Neuron (in vitro differentiated cells): ENCODE measurements around the gene ZNF512.
"Not testable (repeated sequence)": the region's sequence is repeated elsewhere in the genome, so short reads cannot be mapped to it uniquely, and the experiment has no call there.

Source experiments
- H2AFZ ChIP-seq: one replicate; pipeline ENCODE4 v1.6.1; 2013; ENCODE audit warnings: low read depth, mild to moderate bottlenecking, inconsistent platforms, low read length, moderate library complexity
- H3K27me3 ChIP-seq: one replicate; pipeline ENCODE4 v1.6.1; 2013; ENCODE audit warnings: low read length; ENCODE audit not compliant: insufficient read depth
- H3K36me3 ChIP-seq: one replicate; pipeline ENCODE4 v1.6.1; 2013; ENCODE audit warnings: low read length; ENCODE audit not compliant: insufficient read depth
- H3K4me1 ChIP-seq: one replicate; pipeline ENCODE4 v1.6.1; 2013; ENCODE audit warnings: low read length; ENCODE audit not compliant: insufficient read depth
- H3K4me3 ChIP-seq: 2 replicates; pipeline ENCODE4 v1.5.1; 2013; ENCODE audit warnings: mild to moderate bottlenecking, low read length, moderate library complexity
- H3K9me3 ChIP-seq: one replicate; pipeline ENCODE4 v1.6.1; 2013; ENCODE audit warnings: low read length

Gene ZNF512, protein sequence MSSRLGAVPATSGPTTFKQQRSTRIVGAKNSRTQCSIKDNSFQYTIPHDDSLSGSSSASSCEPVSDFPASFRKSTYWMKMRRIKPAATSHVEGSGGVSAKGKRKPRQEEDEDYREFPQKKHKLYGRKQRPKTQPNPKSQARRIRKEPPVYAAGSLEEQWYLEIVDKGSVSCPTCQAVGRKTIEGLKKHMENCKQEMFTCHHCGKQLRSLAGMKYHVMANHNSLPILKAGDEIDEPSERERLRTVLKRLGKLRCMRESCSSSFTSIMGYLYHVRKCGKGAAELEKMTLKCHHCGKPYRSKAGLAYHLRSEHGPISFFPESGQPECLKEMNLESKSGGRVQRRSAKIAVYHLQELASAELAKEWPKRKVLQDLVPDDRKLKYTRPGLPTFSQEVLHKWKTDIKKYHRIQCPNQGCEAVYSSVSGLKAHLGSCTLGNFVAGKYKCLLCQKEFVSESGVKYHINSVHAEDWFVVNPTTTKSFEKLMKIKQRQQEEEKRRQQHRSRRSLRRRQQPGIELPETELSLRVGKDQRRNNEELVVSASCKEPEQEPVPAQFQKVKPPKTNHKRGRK

DNA sequence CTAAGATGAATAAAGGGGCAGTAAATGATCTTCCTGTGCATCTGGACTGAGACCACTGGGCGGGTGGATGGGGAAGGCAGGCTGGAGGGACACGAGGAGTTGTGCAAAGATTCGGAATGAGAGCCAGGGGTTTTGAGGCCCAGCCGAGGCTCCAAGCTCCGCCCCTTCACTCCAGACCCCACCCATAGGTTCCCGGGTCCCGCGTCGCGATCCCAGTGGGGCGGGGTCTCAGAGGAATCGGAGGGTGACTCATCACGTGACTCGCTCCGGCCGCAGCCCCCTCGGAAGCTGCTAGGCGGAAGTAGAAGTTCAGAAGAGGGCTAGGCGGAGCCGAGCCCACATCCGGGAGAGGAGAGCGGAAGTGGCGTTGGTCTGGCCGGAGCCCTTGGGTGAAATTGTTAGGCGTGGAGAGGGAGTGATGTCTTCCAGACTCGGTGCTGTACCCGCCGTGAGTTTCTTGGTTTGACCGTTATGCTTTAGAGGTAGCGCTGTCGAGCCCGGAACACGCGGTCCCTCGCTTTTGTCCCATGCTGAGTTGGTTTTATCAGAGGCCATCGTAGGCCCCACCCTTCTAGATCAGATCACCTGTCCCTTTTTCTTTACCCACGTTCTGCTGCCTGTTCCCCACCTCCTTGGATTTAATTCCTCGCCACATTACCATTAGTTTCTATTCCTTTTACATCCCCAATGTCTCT lies at the start of gene ZNF512:
ZNF512 (plus strand) TSS at position 348 of the 695 bp plus-strand sequence; CDS start at position 419, 71 bp downstream.
- no peaks in the 10 kb centered on the region for H3K27me3 ChIP-seq
- H3K9me3 ChIP-seq: peaks cover 11% of the 10 kb centered on the region
- peaks cover 12% of the 10 kb centered on the region for H3K4me1 ChIP-seq
- H2AFZ ChIP-seq: peak within 1 kb of the TSS; percentile 84
- peak within 1 kb of the TSS; percentile 85 for H3K4me3 ChIP-seq
- no peaks in the 10 kb centered on the region for H3K36me3 ChIP-seq

DNA sequence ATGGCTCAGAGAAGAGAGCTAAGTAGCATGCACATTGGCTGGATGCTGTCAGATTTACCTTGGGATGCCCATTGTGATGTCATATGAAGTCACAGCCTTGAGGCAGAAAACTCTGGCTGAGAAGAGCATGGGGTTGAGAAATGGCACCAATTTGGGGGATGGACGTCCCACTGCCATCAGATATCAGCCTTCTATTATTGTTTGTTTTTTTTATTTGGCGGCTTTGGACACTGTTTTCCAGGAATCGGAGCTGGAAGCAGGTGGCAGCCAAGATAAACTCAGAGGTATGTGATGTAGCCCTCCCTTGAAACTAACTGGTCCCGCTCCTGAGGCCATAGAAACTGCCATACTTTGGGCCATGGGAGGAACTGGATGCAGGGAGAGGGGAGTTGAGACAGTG lies 45.6 kb upstream of the ZNF512 start:
- no peaks in the 10 kb centered on the region for H3K9me3 ChIP-seq
- peaks cover 6% of the 10 kb centered on the region for H3K27me3 ChIP-seq
- no peaks in the 10 kb centered on the region for H3K4me1 ChIP-seq
- H3K36me3 ChIP-seq: no peaks in the 10 kb centered on the region
- no peak overlapping the region for H2AFZ ChIP-seq
- no peak overlapping the region for H3K4me3 ChIP-seq

DNA sequence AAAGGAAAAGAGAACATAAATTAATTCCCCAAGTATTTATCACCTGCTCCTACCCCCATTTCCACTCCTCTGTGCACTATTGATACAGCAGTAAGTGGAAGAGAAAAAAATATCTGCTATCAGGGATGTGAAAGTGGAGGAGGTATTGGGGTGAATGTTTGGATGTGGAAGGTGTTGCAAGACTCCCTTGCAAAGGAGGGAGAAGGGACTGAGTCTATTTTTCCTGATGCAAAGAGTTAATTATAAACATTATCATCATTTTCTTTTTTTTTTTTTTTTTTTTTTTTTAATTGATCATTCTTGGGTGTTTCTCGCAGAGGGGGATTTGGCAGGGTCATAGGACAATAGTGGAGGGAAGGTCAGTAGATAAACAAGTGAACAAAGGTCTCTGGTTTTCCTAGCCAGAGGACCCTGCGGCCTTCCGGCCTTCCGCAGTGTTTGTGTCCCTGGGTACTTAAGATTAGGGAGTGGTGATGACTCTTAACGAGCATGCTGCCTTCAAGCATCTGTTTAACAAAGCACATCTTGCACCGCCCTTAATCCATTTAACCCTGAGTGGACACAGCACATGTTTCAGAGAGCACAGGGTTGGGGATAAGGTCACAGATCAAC lies 43.9 kb upstream of the ZNF512 start:
- not testable (repeated sequence) for H3K4me3 ChIP-seq, H3K9me3 ChIP-seq, H3K36me3 ChIP-seq, H2AFZ ChIP-seq, H3K27me3 ChIP-seq, H3K4me1 ChIP-seq

DNA sequence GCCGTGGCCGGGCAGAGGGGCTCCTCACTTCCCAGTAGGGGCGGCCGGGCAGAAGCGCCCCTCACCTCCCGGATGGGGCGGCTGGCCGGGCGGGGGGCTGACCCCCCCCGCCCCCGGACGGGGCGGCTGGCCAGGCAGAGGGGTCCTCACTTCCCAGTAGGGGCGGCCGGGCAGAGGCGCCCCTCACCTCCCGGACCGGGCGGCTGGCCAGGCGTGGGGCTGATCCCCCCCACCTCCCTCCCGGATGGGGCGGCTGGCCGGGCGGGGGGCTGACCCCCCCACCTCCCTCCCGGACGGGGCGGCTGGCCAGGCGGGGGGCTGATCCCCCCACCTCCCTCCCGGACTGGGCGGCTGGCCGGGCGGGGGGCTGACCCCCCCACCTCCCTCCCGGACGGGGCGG lies 43.2 kb upstream of the ZNF512 start:
- not testable (repeated sequence) for H2AFZ ChIP-seq, H3K27me3 ChIP-seq, H3K4me3 ChIP-seq, H3K9me3 ChIP-seq, H3K4me1 ChIP-seq, H3K36me3 ChIP-seq

DNA sequence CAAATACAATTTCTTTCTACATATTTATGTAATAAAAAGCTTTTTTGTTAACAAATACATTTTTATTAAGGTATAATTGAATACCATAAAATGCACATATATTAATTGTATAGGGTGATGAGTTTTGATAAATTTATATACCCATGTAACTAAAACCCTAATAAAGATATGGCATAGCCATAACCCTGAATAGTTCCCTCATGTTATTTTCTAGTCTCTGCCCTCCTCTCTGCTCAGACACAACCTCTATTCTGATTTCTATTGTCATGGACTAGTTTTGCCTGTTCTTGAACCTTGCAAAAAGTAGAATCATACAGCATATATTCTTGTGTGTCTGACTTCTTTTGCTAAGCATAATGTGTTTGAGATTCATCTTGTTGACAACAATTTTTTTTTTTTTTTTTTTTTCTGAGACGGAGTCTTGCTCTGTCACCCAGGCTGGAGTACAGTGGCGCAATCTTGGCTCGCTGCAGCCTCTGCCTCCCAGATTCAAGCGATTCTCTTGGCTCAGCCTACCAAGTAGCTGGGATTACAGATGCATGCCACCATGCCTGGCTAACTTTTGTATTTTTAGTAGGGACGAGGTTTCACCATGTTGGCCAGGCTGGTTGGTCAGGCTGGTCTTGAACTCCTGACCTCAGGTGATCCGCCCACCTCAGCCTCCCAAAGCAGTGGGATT lies 38.6 kb upstream of the ZNF512 start:
- no peak overlapping the region for H2AFZ ChIP-seq
- H3K4me3 ChIP-seq: no peak overlapping the region
- no peaks in the 10 kb centered on the region for H3K4me1 ChIP-seq
- no peaks in the 10 kb centered on the region for H3K27me3 ChIP-seq
- no peaks in the 10 kb centered on the region for H3K36me3 ChIP-seq
- H3K9me3 ChIP-seq: peaks cover 2% of the 10 kb centered on the region

DNA sequence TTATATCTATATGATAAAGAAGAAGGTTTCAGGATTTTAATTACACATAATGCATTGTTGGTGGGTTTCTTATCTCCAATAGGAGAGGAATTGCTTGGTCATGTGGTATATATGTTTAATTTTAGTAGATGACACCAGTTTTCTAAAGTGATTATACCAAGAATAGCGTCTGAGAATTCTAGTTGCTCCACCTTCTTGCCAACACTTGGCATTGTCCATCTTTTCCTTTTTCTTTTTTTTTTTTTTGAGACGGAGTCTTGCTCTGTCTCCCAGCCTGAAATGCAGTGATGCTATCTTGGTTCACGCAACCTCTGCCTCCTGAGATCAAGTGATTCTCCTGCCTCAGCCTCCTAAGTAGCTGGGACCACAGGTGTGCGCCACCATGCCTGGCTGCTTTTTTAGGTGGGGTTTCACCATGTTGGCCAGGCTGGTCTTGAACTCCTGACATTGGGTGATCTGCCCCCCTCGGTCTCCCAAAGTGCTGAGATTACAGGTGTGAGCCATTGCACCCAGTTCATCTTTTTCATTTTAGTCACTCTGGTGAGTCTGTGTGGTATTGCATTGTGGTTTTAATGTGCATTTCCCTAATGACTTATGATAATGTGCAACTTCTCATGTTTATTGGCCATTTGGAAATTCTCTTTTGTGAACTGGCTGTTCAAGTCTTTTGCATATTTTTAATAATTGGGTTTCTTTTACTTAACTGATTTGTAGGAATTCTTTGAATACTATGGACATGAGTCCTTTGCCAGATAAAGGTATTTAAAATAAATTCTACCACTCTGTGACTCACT lies 37.3 kb upstream of the ZNF512 start:
- H3K9me3 ChIP-seq: peaks cover 2% of the 10 kb centered on the region
- no peaks in the 10 kb centered on the region for H3K27me3 ChIP-seq
- H3K36me3 ChIP-seq: no peaks in the 10 kb centered on the region
- no peaks in the 10 kb centered on the region for H3K4me1 ChIP-seq
- H2AFZ ChIP-seq: no peak overlapping the region
- no peak overlapping the region for H3K4me3 ChIP-seq

DNA sequence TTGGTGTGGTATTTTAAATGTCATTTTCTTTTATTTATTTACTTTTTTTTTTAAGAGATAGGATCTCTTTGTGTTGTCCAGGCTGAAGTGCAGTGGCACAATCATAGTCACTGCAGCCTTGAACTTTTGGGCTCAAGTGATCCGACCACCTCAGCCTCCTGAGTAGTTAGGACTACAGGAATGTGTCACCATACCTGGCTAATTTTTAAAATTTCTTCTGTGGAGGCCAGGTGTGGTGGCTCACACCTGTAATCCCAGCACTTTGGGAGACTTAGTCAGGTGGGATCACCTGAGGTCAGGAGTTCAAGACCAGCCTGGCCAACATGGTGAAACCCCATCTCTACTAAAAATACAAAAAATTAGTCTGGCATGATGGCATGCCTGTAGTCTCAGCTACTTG lies 33.5 kb upstream of the ZNF512 start:
- Histone ChIP-seq H3K27me3 (peaks cover 3% of the 10 kb centered on the region), H3K4me1 (no peaks in the 10 kb centered on the region), H3K9me3 (peaks cover 2% of the 10 kb centered on the region), H3K36me3 (no peaks in the 10 kb centered on the region), H2AFZ (no peak overlapping the region), H3K4me3 (no peak overlapping the region)

DNA sequence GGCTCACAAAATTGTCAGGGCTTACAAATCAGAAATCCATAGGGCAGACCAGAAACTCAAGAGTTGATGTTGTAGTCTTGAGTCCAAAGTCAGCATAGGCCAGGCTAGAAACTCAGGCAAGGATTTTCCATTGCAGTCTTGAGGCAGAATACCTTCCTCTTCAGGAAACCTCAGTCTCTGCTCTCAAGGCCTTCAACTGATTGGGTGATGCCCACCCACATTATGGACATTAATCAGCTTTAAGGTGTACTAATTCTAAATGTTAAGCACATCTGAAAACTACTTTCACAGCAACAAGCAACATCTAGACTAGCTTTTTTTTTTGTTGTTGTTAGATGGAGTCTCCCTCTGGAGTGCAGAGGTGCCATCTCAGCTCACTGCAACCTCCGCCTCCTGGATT lies 31.3 kb upstream of the ZNF512 start:
- H3K9me3 ChIP-seq: peaks cover under 1% of the 10 kb centered on the region
- H3K27me3 ChIP-seq: peaks cover 3% of the 10 kb centered on the region
- no peaks in the 10 kb centered on the region for H3K4me1 ChIP-seq
- no peaks in the 10 kb centered on the region for H3K36me3 ChIP-seq
- no peak overlapping the region for H2AFZ ChIP-seq
- no peak overlapping the region for H3K4me3 ChIP-seq

DNA sequence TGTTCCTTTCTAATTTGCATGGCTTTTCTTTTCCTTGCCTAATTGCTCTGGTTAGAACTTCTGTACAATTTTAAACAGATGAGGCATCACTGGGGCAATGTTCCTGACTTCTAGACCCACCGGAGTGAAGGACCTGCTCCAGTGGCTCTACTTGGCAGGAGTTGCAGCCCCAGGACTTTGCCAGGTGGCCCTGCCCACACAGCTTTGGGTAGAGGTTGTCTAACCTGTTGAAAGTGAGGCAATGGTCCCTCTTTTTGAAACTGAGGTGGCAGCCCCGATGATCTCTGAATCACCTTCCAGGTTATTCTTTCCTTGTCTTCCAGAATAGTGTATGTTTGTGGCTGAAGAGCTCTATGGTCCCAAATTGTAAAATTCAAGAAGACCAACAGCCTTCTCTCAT lies 29.9 kb upstream of the ZNF512 start:
- H2AFZ ChIP-seq: no peak overlapping the region
- H3K9me3 ChIP-seq: no peaks in the 10 kb centered on the region
- no peaks in the 10 kb centered on the region for H3K4me1 ChIP-seq
- peaks cover 3% of the 10 kb centered on the region for H3K27me3 ChIP-seq
- no peaks in the 10 kb centered on the region for H3K36me3 ChIP-seq
- no peak overlapping the region for H3K4me3 ChIP-seq

DNA sequence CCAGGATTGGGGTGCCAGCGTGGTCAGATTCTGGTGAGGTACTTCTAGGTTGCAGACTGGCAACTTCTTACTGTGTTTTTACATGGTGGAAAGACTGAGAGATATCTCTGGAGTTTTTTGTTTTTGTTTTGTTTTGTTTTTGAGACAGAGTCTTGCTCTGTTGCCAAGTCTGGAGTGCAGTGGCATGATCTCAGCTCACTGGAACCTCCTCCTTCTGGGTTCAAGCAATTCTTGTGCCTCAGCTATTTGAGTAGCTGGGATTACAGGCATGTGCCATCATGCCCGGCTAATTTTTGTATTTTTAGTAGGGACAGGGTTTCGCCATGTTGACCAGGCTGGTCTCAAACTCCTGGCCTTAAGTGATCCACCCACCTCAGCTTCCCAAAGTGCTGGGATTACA lies 28.4 kb upstream of the ZNF512 start:
- H3K4me3 ChIP-seq, H3K9me3 ChIP-seq: not testable (repeated sequence)

DNA sequence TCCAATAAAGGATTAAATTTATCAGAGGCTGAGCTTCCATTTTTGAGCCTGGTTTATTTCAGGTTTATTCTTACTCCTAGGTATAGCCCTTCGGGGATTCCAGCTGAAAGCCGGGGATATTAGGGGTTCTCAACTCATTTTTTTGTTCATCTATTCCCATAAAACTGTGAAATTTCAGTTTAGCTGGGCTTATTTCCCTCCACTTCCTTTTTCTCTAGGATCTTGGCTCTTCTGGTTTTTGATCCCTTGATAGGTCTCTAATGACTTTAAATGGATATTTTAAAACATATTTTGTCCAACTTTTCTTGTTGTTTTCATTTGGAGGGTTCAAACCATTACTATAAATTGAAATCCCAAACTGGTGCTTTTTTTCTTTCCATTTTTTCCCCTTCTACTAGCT lies 23.6 kb upstream of the ZNF512 start:
- Histone ChIP-seq H3K36me3 (no peaks in the 10 kb centered on the region), H3K4me3 (no peak overlapping the region), H3K4me1 (no peaks in the 10 kb centered on the region), H3K9me3 (no peaks in the 10 kb centered on the region), H2AFZ (no peak overlapping the region), H3K27me3 (no peaks in the 10 kb centered on the region)

More for the DNA sequence above, 28.4 kb upstream of the ZNF512 start:
- H3K36me3 ChIP-seq, H2AFZ ChIP-seq, H3K27me3 ChIP-seq, H3K4me1 ChIP-seq: not testable (repeated sequence)

DNA sequence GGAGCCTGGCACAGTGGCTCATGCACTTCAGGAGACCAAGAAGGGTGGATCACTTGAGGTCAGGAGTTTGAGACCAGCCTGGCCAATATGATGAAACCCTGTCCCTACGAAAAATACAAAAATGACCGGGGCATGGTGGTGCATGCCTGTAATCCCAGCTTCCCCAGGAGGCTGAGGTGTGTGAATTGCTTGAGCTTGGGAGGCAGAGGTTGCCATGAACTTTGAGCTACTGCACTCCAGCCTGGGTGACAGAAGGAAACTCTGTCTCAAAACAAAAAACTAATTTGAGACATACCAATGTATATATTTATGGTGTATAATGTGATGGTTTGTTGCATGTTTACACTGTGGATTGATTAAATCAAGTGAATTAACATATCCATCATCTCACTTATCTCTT lies 21.8 kb upstream of the ZNF512 start:
- Histone ChIP-seq H3K4me3 (no peak overlapping the region), H2AFZ (no peak overlapping the region), H3K4me1 (no peaks in the 10 kb centered on the region), H3K36me3 (no peaks in the 10 kb centered on the region), H3K9me3 (no peaks in the 10 kb centered on the region), H3K27me3 (no peaks in the 10 kb centered on the region)
